ENCODE results near the gene SCNN1B.

DNA sequence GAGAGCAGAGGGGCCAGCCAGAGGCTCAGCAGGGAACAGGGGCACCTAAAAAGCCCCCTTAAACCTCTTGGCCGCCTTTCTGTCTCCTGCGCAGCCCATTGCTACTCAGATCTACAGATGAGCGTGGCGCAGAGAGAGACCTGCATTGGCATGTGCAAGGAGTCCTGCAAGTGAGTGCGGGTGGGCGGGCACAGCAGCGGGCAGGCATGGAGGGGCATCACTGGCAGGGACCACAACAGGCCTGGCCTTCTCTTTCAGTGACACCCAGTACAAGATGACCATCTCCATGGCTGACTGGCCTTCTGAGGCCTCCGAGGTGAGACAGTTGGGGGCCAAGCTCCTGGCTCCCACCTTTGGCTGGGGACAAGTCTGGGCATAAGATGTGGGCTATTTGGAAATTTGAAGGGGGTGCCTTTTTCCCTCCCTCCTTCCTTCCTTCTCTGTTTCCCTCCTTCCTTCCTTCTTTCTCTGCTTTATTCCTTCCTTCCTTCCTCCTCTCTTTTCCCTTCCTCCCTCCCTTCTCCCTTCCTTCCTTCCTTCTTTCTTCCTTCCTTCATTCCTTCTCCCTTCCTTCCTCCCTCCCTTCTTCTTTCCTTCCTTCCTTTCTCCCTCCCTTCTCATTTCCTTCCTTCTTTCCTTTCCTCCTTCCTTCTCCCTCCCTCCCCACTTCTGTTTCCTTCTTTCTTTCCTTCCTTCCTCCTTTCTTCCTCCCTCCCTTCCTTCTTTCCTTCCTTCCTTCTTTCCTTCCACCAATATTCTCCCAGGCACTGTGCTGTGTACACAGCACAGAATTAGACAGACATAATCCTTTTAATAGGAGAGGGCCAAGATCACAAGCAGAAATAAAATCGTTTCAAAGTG, 75.2 kb downstream of the SCNN1B start:
- TF ChIP-seq, protein P1, sequence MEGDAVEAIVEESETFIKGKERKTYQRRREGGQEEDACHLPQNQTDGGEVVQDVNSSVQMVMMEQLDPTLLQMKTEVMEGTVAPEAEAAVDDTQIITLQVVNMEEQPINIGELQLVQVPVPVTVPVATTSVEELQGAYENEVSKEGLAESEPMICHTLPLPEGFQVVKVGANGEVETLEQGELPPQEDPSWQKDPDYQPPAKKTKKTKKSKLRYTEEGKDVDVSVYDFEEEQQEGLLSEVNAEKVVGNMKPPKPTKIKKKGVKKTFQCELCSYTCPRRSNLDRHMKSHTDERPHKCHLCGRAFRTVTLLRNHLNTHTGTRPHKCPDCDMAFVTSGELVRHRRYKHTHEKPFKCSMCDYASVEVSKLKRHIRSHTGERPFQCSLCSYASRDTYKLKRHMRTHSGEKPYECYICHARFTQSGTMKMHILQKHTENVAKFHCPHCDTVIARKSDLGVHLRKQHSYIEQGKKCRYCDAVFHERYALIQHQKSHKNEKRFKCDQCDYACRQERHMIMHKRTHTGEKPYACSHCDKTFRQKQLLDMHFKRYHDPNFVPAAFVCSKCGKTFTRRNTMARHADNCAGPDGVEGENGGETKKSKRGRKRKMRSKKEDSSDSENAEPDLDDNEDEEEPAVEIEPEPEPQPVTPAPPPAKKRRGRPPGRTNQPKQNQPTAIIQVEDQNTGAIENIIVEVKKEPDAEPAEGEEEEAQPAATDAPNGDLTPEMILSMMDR (IDR thresholded peaks at IDR 0.05; ENCODE audit: low read depth, low read length): no peak
- no peak for TF ChIP-seq EZH2phosphoT487 (IDR thresholded peaks at IDR 0.05; ENCODE audit: low read depth)

Measured in OCI-LY3 (cell line).